ENCODE data around the gene CCDC88B.
A peak's percentile ranks its signal among the peaks of the same experiment; 100 is the strongest.

- TF ChIP-seq CTCF (IDR thresholded peaks at IDR 0.05; ENCODE audit: poor library complexity) (peak; percentile 5), EZH2 (IDR thresholded peaks at IDR 0.05; ENCODE audit: borderline replicate concordance) (no peak)
These were observed 40.0 kb upstream of the CCDC88B start, which contains the start of gene CATSPERZ for GRCh38 chr11:64299847-64300648.
